WTC11 (cell line): ENCODE measurements around the gene CTIF. TPM values are rescaled to one million over a fixed set of nuclear protein-coding genes. Genes with fewer than 3 reads are reported as not detected.

ENCODE experiments used
- ATAC-seq: fragments of 200-7000 bp; cut with Tn5 transposase; 2 replicates; pipeline ENCODE4 v1.10.0; 2021; ENCODE audit warnings: mild to moderate bottlenecking, moderate library complexity
- CTCF ChIA-PET: fragments of 300-600 bp; sonication (Branson Sonifier 250); formaldehyde crosslinking; loops from one replicate; lab custom pipeline; 2021; ENCODE audit warnings: antibody characterized with exemption; lab: Charles Lee
- POLR2A ChIA-PET: fragments of 350-600 bp; sonication (Branson Sonifier 250); formaldehyde crosslinking; loops from one replicate; lab custom pipeline; 2021; ENCODE audit warnings: antibody characterized with exemption; lab: Charles Lee
- DNase-seq: peaks from one replicate; pipeline ENCODE4 v3.0.0; 2021; ENCODE audit warnings: low spot score
- H3K27ac Mint-ChIP-seq: 2 replicates; pipeline ENCODE4 v1.8.0; 2021; ENCODE audit warnings: mixed read lengths
- H3K27me3 Mint-ChIP-seq: 2 replicates; pipeline ENCODE4 v1.8.0; 2021; ENCODE audit warnings: low read depth, mild to moderate bottlenecking, moderate library complexity, mixed read lengths
- H3K36me3 Mint-ChIP-seq: 2 replicates; pipeline ENCODE4 v1.8.0; 2021; ENCODE audit warnings: mixed read lengths
- H3K4me1 Mint-ChIP-seq: 2 replicates; pipeline ENCODE4 v1.8.0; 2022; ENCODE audit warnings: mixed read lengths
- H3K4me3 Mint-ChIP-seq: 2 replicates; pipeline ENCODE4 v1.8.0; 2021; ENCODE audit warnings: mild to moderate bottlenecking, moderate library complexity, mixed read lengths
- H3K9me3 Mint-ChIP-seq: 2 replicates; pipeline ENCODE4 v1.8.0; 2021; ENCODE audit warnings: mixed read lengths
- CBFB ChIP-seq: sonication (generic); formaldehyde crosslinking; IDR thresholded peaks from 2 replicates; pipeline ENCODE4 v1.8.1; 2022; ENCODE audit warnings: mild to moderate bottlenecking, low read depth, missing genetic modification reagents
- E2F1 ChIP-seq: sonication (generic); formaldehyde crosslinking; IDR thresholded peaks from 2 replicates; pipeline ENCODE4 v1.8.0; 2022; ENCODE audit warnings: mild to moderate bottlenecking, missing genetic modification reagents
- ETV6 ChIP-seq: sonication (generic); formaldehyde crosslinking; IDR thresholded peaks from 2 replicates; pipeline ENCODE4 v1.8.1; 2022; ENCODE audit warnings: mild to moderate bottlenecking, missing genetic modification reagents
- FOXP1 ChIP-seq: sonication (generic); formaldehyde crosslinking; IDR thresholded peaks from 2 replicates; pipeline ENCODE4 v1.8.0; 2022; ENCODE audit warnings: missing genetic modification reagents, mild to moderate bottlenecking, moderate library complexity, borderline replicate concordance
- GABPB1 ChIP-seq: sonication (generic); formaldehyde crosslinking; IDR thresholded peaks from 2 replicates; pipeline ENCODE4 v1.8.1; 2023; ENCODE audit warnings: mild to moderate bottlenecking, missing genetic modification reagents
- HMGA2 ChIP-seq: fragments of 250-450 bp; sonication (Bioruptor Pico); IDR thresholded peaks from 2 replicates; pipeline ENCODE4 v1.4.0; 2021; ENCODE audit warnings: mild to moderate bottlenecking, moderate library complexity
- IRF1 ChIP-seq: sonication (generic); formaldehyde crosslinking; IDR thresholded peaks from 2 replicates; pipeline ENCODE4 v1.8.0; 2023; ENCODE audit warnings: missing genetic modification reagents
- JAZF1 ChIP-seq: fragments of 250-450 bp; sonication (Bioruptor Pico); IDR thresholded peaks from 2 replicates; pipeline ENCODE4 v1.9.0; 2021; ENCODE audit warnings: moderate library complexity, mild to moderate bottlenecking, inconsistent platforms
- MAX ChIP-seq: sonication (generic); formaldehyde crosslinking; IDR thresholded peaks from 2 replicates; pipeline ENCODE4 v1.8.0; 2022; ENCODE audit warnings: mild to moderate bottlenecking, missing genetic modification reagents
- MLX ChIP-seq: sonication (generic); formaldehyde crosslinking; IDR thresholded peaks from 2 replicates; pipeline ENCODE4 v1.8.1; 2023; ENCODE audit warnings: mild to moderate bottlenecking, missing genetic modification reagents, moderate library complexity
- NR2C2 ChIP-seq: sonication (generic); formaldehyde crosslinking; IDR thresholded peaks from 2 replicates; pipeline ENCODE4 v1.8.0; 2022; ENCODE audit warnings: mild to moderate bottlenecking, missing genetic modification reagents
- NR3C1 ChIP-seq: sonication (generic); formaldehyde crosslinking; conservative IDR thresholded peaks from 2 replicates; pipeline ENCODE4 v1.8.1; 2023; ENCODE audit warnings: low read depth, mild to moderate bottlenecking, missing genetic modification reagents
- OVOL2 ChIP-seq: fragments of 250-450 bp; sonication (Bioruptor Pico); IDR thresholded peaks from 2 replicates; pipeline ENCODE4 v1.9.0; 2021; ENCODE audit warnings: mild to moderate bottlenecking, borderline replicate concordance
- PRRX2 ChIP-seq: fragments of 250-450 bp; sonication (Bioruptor Pico); IDR thresholded peaks from 2 replicates; pipeline ENCODE4 v1.8.0; 2021; ENCODE audit warnings: mild to moderate bottlenecking
- RORB ChIP-seq: fragments of 250-450 bp; sonication (Bioruptor Pico); IDR thresholded peaks from 2 replicates; pipeline ENCODE4 v1.9.0; 2021; ENCODE audit warnings: mild to moderate bottlenecking
- SMAD3 ChIP-seq: sonication (generic); formaldehyde crosslinking; IDR thresholded peaks from 2 replicates; pipeline ENCODE4 v1.8.0; 2022; ENCODE audit warnings: missing genetic modification reagents, mild to moderate bottlenecking, borderline replicate concordance
- SP1 ChIP-seq: sonication (generic); formaldehyde crosslinking; conservative IDR thresholded peaks from 2 replicates; pipeline ENCODE4 v1.8.1; 2022; ENCODE audit warnings: missing genetic modification reagents
- TEAD1 ChIP-seq: sonication (generic); formaldehyde crosslinking; IDR thresholded peaks from 2 replicates; pipeline ENCODE4 v1.8.0; 2022; ENCODE audit warnings: mild to moderate bottlenecking, missing genetic modification reagents
- TP53 ChIP-seq: sonication (generic); formaldehyde crosslinking; IDR thresholded peaks from 2 replicates; pipeline ENCODE4 v1.8.1; 2023; ENCODE audit warnings: mild to moderate bottlenecking, missing genetic modification reagents
- USF2 ChIP-seq: sonication (generic); formaldehyde crosslinking; IDR thresholded peaks from 2 replicates; pipeline ENCODE4 v1.8.1; 2023; ENCODE audit warnings: mild to moderate bottlenecking, missing genetic modification reagents, moderate library complexity
- ZBTB21 ChIP-seq: sonication (generic); formaldehyde crosslinking; IDR thresholded peaks from 2 replicates; pipeline ENCODE4 v1.8.1; 2023; ENCODE audit warnings: mild to moderate bottlenecking, missing genetic modification reagents, borderline replicate concordance
- ZNF232 ChIP-seq: sonication (generic); formaldehyde crosslinking; IDR thresholded peaks from 2 replicates; pipeline ENCODE4 v1.8.0; 2022; ENCODE audit warnings: mild to moderate bottlenecking, missing genetic modification reagents
- ZSCAN18 ChIP-seq: fragments of 250-450 bp; sonication (Bioruptor Pico); IDR thresholded peaks from 2 replicates; pipeline ENCODE4 v2.1.2; 2022; ENCODE audit warnings: mild to moderate bottlenecking, moderate library complexity
- total RNA-seq: library from RNA; stranded (reverse); gene quantifications from 3 replicates; pipeline ENCODE4 v1.2.3, GENCODE V29; 2021
- TF ChIP-seq, protein P1 (sequence below): sonication (generic); formaldehyde crosslinking; IDR thresholded peaks from 2 replicates; pipeline ENCODE4 v1.8.1; 2023; ENCODE audit warnings: mild to moderate bottlenecking, missing genetic modification reagents
- TF ChIP-seq, protein P2 (sequence below): fragments of 250-450 bp; sonication (Bioruptor Pico); IDR thresholded peaks from 2 replicates; pipeline ENCODE4 v1.8.0; 2021; ENCODE audit warnings: mild to moderate bottlenecking
- TF ChIP-seq, protein P3 (sequence below): fragments of 250-450 bp; sonication (Bioruptor Pico); IDR thresholded peaks from 2 replicates; pipeline ENCODE4 v1.9.0; 2021; ENCODE audit warnings: mild to moderate bottlenecking
- TF ChIP-seq, protein P4 (sequence below): sonication (generic); formaldehyde crosslinking; conservative IDR thresholded peaks from 2 replicates; pipeline ENCODE4 v1.8.1; 2022; ENCODE audit warnings: mild to moderate bottlenecking, missing genetic modification reagents

The CTIF gene
- total RNA-seq, 1 experiment from 2014 or later: 28.5 TPM

GRCh38 chr18:48743886-48744285, 205.1 kb downstream of the CTIF start:
- no peaks in the 10 kb centered on the region for H3K36me3 Mint-ChIP-seq
- H3K4me3 Mint-ChIP-seq: no peak overlapping the region
- no peaks in the 10 kb centered on the region for H3K4me1 Mint-ChIP-seq
- TF ChIP-seq IRF1 (CRISPR knock-in tag) (no peak), ZSCAN18 (CRISPR knock-in tag) (no peak), ZNF232 (CRISPR knock-in tag) (no peak), GABPB1 (CRISPR knock-in tag) (no peak), JAZF1 (CRISPR knock-in tag) (no peak), SP1 (CRISPR knock-in tag) (no peak), USF2 (CRISPR knock-in tag) (no peak), FOXP1 (CRISPR knock-in tag) (no peak), TEAD1 (no peak), OVOL2 (CRISPR knock-in tag) (no peak), NR3C1 (CRISPR knock-in tag) (no peak), E2F1 (CRISPR knock-in tag) (no peak), RORB (CRISPR knock-in tag) (no peak), TP53 (CRISPR knock-in tag) (no peak), MAX (CRISPR knock-in tag) (no peak), SMAD3 (no peak), MLX (CRISPR knock-in tag) (no peak), NR2C2 (CRISPR knock-in tag) (no peak)
- TF ChIP-seq, protein P1, sequence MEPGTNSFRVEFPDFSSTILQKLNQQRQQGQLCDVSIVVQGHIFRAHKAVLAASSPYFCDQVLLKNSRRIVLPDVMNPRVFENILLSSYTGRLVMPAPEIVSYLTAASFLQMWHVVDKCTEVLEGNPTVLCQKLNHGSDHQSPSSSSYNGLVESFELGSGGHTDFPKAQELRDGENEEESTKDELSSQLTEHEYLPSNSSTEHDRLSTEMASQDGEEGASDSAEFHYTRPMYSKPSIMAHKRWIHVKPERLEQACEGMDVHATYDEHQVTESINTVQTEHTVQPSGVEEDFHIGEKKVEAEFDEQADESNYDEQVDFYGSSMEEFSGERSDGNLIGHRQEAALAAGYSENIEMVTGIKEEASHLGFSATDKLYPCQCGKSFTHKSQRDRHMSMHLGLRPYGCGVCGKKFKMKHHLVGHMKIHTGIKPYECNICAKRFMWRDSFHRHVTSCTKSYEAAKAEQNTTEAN (CRISPR knock-in tag): no peak
- TF ChIP-seq, protein P2, sequence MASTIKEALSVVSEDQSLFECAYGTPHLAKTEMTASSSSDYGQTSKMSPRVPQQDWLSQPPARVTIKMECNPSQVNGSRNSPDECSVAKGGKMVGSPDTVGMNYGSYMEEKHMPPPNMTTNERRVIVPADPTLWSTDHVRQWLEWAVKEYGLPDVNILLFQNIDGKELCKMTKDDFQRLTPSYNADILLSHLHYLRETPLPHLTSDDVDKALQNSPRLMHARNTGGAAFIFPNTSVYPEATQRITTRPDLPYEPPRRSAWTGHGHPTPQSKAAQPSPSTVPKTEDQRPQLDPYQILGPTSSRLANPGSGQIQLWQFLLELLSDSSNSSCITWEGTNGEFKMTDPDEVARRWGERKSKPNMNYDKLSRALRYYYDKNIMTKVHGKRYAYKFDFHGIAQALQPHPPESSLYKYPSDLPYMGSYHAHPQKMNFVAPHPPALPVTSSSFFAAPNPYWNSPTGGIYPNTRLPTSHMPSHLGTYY: no peak
- H3K27ac Mint-ChIP-seq: no peak overlapping the region
- no peaks in the 10 kb centered on the region for H3K27me3 Mint-ChIP-seq
- no peak for ATAC-seq
- ChIA-PET CTCF (no interaction called here), POLR2A (no interaction called here)
- no peak for DNase-seq
- H3K9me3 Mint-ChIP-seq: no peaks in the 10 kb centered on the region

DNA sequence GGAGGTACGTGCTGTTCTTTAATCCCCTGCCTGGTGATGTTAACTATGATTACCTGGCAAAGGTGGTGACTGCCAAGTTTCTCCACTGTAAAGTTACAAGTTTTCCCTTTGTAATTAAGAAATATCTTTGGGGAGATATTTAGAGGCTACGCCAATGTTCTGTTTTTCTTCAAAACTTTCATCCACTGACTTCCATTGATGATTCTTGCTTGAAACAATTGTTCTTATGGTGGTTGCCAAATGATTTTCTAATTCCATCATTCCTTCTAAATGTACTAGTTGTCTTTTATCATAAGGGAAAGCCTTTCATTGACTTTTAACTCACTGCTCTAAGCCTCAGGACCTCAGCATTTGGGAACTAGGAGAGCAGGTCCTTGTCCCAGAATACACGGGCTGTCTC, 206.5 kb downstream of the CTIF start:
- ATAC-seq: no peak
- no peaks in the 10 kb centered on the region for H3K27me3 Mint-ChIP-seq
- H3K4me1 Mint-ChIP-seq: no peaks in the 10 kb centered on the region
- ChIA-PET CTCF (no interaction called here), POLR2A (no interaction called here)
- H3K36me3 Mint-ChIP-seq: no peaks in the 10 kb centered on the region
- no peak overlapping the region for H3K4me3 Mint-ChIP-seq
- H3K9me3 Mint-ChIP-seq: no peaks in the 10 kb centered on the region
- H3K27ac Mint-ChIP-seq: no peak overlapping the region
- DNase-seq: no peak
- TF ChIP-seq ZBTB21 (CRISPR knock-in tag): no peak
- TF ChIP-seq, protein P3, sequence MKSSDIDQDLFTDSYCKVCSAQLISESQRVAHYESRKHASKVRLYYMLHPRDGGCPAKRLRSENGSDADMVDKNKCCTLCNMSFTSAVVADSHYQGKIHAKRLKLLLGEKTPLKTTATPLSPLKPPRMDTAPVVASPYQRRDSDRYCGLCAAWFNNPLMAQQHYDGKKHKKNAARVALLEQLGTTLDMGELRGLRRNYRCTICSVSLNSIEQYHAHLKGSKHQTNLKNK (CRISPR knock-in tag): no peak
- no peak for TF ChIP-seq ETV6
- no peak for TF ChIP-seq PRRX2
- TF ChIP-seq E2F1 (CRISPR knock-in tag): no peak
- no peak for TF ChIP-seq CBFB (CRISPR knock-in tag)
- no peak for TF ChIP-seq HMGA2 (CRISPR knock-in tag)
- no peak for TF ChIP-seq MLX (CRISPR knock-in tag)
- TF ChIP-seq, protein P4, sequence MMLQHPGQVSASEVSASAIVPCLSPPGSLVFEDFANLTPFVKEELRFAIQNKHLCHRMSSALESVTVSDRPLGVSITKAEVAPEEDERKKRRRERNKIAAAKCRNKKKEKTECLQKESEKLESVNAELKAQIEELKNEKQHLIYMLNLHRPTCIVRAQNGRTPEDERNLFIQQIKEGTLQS (CRISPR knock-in tag): no peak
- TF ChIP-seq SMAD3: no peak
